GM23338 (cell line): ENCODE data around the gene MOB3B. TPM values are rescaled to one million over a fixed set of nuclear protein-coding genes. Genes with fewer than 3 reads are reported as not detected.

Experiments
- ATAC-seq: fragments of 200-7000 bp; cut with Tn5 transposase; 3 replicates; pipeline ENCODE4 v1.9.1; 2020
- DNase-seq: peaks from one replicate; pipeline ENCODE4 v3.0.0-alpha.2; 2015; ENCODE audit warnings: low spot score
- H2AFZ ChIP-seq: fragments of 200-600 bp; sonication (generic); 2 replicates; pipeline ENCODE4 v1.8.0; 2016; ENCODE audit warnings: antibody characterized with exemption, mild to moderate bottlenecking, moderate library complexity
- H3F3A ChIP-seq: fragments of 200-600 bp; sonication (generic); replicated peaks from 2 replicates; pipeline ENCODE4 v1.8.0; 2017; ENCODE audit warnings: antibody characterized with exemption, mixed run types, low read depth
- H3K27ac ChIP-seq: fragments of 200-600 bp; sonication (generic); 2 replicates; pipeline ENCODE4 v1.6.1; 2016; ENCODE audit warnings: low read depth
- H3K27me3 ChIP-seq: fragments of 200-600 bp; sonication (generic); 2 replicates; pipeline ENCODE4 v1.8.0; 2016; ENCODE audit warnings: mild to moderate bottlenecking, mixed run types, moderate library complexity; ENCODE audit not compliant: insufficient read depth
- H3K36me3 ChIP-seq: fragments of 200-600 bp; sonication (generic); 2 replicates; pipeline ENCODE4 v1.8.0; 2016; ENCODE audit warnings: mild to moderate bottlenecking; ENCODE audit not compliant: insufficient read depth
- H3K4me1 ChIP-seq: fragments of 200-600 bp; sonication (generic); 2 replicates; pipeline ENCODE4 v1.8.0; 2016; ENCODE audit warnings: mild to moderate bottlenecking, moderate library complexity; ENCODE audit not compliant: insufficient read depth
- H3K4me2 ChIP-seq: fragments of 200-600 bp; sonication (generic); 2 replicates; pipeline ENCODE4 v1.7.1; 2017; ENCODE audit warnings: mixed run types
- H3K4me3 ChIP-seq: fragments of 200-600 bp; sonication (generic); 2 replicates; pipeline ENCODE4 v1.6.1; 2016; ENCODE audit warnings: mixed run types
- H3K79me2 ChIP-seq: fragments of 200-600 bp; sonication (generic); replicated peaks from 2 replicates; pipeline ENCODE4 v1.8.0; 2017; ENCODE audit warnings: mild to moderate bottlenecking; ENCODE audit not compliant: insufficient read depth
- H3K9me2 ChIP-seq: fragments of 200-600 bp; sonication (generic); 2 replicates; pipeline ENCODE4 v1.8.0; 2017; ENCODE audit not compliant: insufficient read depth
- H4K20me1 ChIP-seq: fragments of 200-600 bp; sonication (generic); replicated peaks from 2 replicates; pipeline ENCODE4 v1.8.0; 2017; ENCODE audit warnings: mild to moderate bottlenecking; ENCODE audit not compliant: insufficient read depth
- H3K27ac Mint-ChIP-seq: 2 replicates; pipeline ENCODE4 v1.8.0; 2020; ENCODE audit warnings: inconsistent platforms, mild to moderate bottlenecking, moderate library complexity, mixed read lengths
- H3K27me3 Mint-ChIP-seq: 3 replicates; pipeline ENCODE4 v1.8.0; 2022; ENCODE audit warnings: low read depth, mild to moderate bottlenecking, moderate library complexity, mixed read lengths, inconsistent platforms; ENCODE audit not compliant: insufficient read depth, poor library complexity
- H3K36me3 Mint-ChIP-seq: 3 replicates; pipeline ENCODE4 v1.8.0; 2021; ENCODE audit warnings: low read depth, mild to moderate bottlenecking, inconsistent platforms, moderate library complexity, mixed read lengths
- H3K4me1 Mint-ChIP-seq: 3 replicates; pipeline ENCODE4 v1.8.0; 2020; ENCODE audit warnings: mild to moderate bottlenecking, inconsistent platforms, mixed read lengths
- H3K4me3 Mint-ChIP-seq: 3 replicates; pipeline ENCODE4 v1.8.0; 2021; ENCODE audit warnings: moderate library complexity, mild to moderate bottlenecking, inconsistent platforms, mixed read lengths
- H3K9me3 Mint-ChIP-seq: 3 replicates; pipeline ENCODE4 v1.8.0; 2020; ENCODE audit warnings: moderate library complexity, mild to moderate bottlenecking, inconsistent platforms, mixed read lengths
- CREB1 ChIP-seq: fragments of 250-450 bp; sonication (Bioruptor Pico); IDR thresholded peaks from 2 replicates; pipeline ENCODE4 v1.5.0; 2020; ENCODE audit warnings: low read depth, mild to moderate bottlenecking, moderate library complexity
- EZH2 ChIP-seq: fragments of 200-600 bp; sonication (generic); IDR thresholded peaks from one replicate; pipeline ENCODE4 v1.8.0; 2017; ENCODE audit warnings: antibody characterized with exemption, mild to moderate bottlenecking, low read depth; ENCODE audit not compliant: unreplicated experiment
- JUNB ChIP-seq: IDR thresholded peaks from one replicate; pipeline ENCODE4 v1.6.1; 2016; ENCODE audit warnings: antibody characterized with exemption; ENCODE audit not compliant: unreplicated experiment
- POLR2AphosphoS5 ChIP-seq: IDR thresholded peaks from 2 replicates; pipeline ENCODE4 v1.6.1; 2016; ENCODE audit warnings: antibody characterized with exemption, low read depth
- ZNF114 ChIP-seq: fragments of 250-450 bp; sonication (Bioruptor Pico); IDR thresholded peaks from 2 replicates; pipeline ENCODE4 v1.5.0; 2020; ENCODE audit warnings: mild to moderate bottlenecking, moderate library complexity
- ZNF331 ChIP-seq: fragments of 250-450 bp; sonication (Bioruptor Pico); IDR thresholded peaks from 2 replicates; pipeline ENCODE4 v1.5.0; 2020; ENCODE audit warnings: low read depth, mild to moderate bottlenecking, moderate library complexity
- polyA plus RNA-seq: library from polyadenylated mRNA; unstranded; fragments of >200 nt; fragmentation: Nextera tagmentation; extraction: Ambion mirVana; gene quantifications from 2 replicates; pipeline ENCODE4 v1.2.1, GENCODE V29; 2016
- total RNA-seq: library from RNA; depleted of rRNA; stranded (reverse); fragments of >200 nt; shearing (Covaris generic); gene quantifications from 2 replicates; pipeline ENCODE4 v1.2.3, GENCODE V29; 2014
- TF ChIP-seq, protein P1 (sequence below): IDR thresholded peaks from one replicate; pipeline ENCODE4 v1.6.1; 2018; ENCODE audit warnings: antibody characterized with exemption; ENCODE audit not compliant: unreplicated experiment
- TF ChIP-seq, protein P2 (sequence below): IDR thresholded peaks from 2 replicates; pipeline ENCODE4 v1.6.1; 2016; ENCODE audit warnings: antibody characterized with exemption
- TF ChIP-seq, protein P3 (sequence below): fragments of 250-450 bp; sonication (Bioruptor Pico); IDR thresholded peaks from 2 replicates; pipeline ENCODE4 v1.5.0; 2020; ENCODE audit warnings: mild to moderate bottlenecking, moderate library complexity

MOB3B gene
- total and polyA plus RNA-seq, 2 experiments from 2014 or later = 7.6 to 12.1 TPM

DNA sequence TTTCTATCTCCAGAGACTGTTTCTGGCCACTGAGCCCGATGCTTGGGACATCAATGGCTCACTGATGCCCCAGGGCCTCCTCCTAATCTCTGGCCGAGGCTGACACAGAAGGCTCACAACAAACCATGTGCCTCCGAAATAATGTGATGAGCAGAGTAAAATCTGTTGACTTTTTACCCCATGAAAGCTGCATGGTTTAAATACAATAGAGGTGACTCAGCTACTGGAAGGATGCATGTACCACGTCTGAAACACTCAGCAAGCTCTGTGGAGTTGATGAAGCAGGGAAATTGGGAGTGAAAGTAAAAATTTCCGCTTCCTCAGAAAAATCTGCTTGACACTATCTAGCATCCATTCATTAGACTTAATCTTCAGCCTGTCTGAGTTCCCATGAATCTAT, 121.6 kb downstream of the MOB3B start (continued):
- TF ChIP-seq, protein P1, sequence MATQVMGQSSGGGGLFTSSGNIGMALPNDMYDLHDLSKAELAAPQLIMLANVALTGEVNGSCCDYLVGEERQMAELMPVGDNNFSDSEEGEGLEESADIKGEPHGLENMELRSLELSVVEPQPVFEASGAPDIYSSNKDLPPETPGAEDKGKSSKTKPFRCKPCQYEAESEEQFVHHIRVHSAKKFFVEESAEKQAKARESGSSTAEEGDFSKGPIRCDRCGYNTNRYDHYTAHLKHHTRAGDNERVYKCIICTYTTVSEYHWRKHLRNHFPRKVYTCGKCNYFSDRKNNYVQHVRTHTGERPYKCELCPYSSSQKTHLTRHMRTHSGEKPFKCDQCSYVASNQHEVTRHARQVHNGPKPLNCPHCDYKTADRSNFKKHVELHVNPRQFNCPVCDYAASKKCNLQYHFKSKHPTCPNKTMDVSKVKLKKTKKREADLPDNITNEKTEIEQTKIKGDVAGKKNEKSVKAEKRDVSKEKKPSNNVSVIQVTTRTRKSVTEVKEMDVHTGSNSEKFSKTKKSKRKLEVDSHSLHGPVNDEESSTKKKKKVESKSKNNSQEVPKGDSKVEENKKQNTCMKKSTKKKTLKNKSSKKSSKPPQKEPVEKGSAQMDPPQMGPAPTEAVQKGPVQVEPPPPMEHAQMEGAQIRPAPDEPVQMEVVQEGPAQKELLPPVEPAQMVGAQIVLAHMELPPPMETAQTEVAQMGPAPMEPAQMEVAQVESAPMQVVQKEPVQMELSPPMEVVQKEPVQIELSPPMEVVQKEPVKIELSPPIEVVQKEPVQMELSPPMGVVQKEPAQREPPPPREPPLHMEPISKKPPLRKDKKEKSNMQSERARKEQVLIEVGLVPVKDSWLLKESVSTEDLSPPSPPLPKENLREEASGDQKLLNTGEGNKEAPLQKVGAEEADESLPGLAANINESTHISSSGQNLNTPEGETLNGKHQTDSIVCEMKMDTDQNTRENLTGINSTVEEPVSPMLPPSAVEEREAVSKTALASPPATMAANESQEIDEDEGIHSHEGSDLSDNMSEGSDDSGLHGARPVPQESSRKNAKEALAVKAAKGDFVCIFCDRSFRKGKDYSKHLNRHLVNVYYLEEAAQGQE = no peak
- TF ChIP-seq, protein P2, sequence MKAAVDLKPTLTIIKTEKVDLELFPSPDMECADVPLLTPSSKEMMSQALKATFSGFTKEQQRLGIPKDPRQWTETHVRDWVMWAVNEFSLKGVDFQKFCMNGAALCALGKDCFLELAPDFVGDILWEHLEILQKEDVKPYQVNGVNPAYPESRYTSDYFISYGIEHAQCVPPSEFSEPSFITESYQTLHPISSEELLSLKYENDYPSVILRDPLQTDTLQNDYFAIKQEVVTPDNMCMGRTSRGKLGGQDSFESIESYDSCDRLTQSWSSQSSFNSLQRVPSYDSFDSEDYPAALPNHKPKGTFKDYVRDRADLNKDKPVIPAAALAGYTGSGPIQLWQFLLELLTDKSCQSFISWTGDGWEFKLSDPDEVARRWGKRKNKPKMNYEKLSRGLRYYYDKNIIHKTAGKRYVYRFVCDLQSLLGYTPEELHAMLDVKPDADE = no peak
- no peak for TF ChIP-seq EZH2

DNA sequence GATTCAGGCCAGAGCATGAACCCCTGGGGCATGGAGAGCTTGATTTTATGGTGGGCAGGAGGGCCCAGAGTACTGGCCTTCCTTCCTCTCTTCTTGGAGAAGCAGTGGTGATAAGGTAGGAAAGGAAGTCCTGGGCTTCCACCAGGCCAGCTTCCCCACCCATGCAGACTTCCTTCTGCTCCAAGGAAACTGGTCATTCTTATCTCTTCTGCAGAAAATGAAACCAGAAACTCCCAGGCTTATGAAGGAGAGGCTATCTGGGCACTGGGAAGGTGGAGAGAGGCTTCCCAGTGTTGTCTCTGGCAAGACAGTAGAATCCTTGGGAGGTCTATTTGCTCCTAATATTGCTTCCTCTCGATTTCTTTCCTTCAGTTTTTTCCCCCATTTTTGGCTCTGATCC, 122.1 kb downstream of the MOB3B start:
- Mint-ChIP-seq H3K9me3 (no peaks in the 10 kb centered on the region), H3K4me3 (no peak overlapping the region), H3K27me3 (peaks cover 5% of the 10 kb centered on the region), H3K27ac (no peak overlapping the region), H3K4me1 (peaks cover 25% of the 10 kb centered on the region), H3K36me3 (peaks cover 3% of the 10 kb centered on the region; the same call in 2 of the 3 replicates)
- no peaks in the 10 kb centered on the region for H3F3A ChIP-seq
- no peak overlapping the region for H3K27ac ChIP-seq
- 0 out of 2 replicates have a peak, but pooled peaks cover 4% of the 10 kb centered on the region for H3K79me2 ChIP-seq
- H3K9me2 ChIP-seq = 0 out of 2 replicates have a peak, but pooled peaks cover 6% of the 10 kb centered on the region
- no peaks in the 10 kb centered on the region for H3K36me3 ChIP-seq
- H2AFZ ChIP-seq = no peak overlapping the region
- H3K4me1 ChIP-seq = peaks cover 10% of the 10 kb centered on the region
- H3K27me3 ChIP-seq = no peaks in the 10 kb centered on the region
- no peak for DNase-seq
- H3K4me3 ChIP-seq = no peak overlapping the region
- H3K4me2 ChIP-seq = no peak overlapping the region
- no peak for ATAC-seq
- no peaks in the 10 kb centered on the region for H4K20me1 ChIP-seq
- TF ChIP-seq ZNF114 (CRISPR knock-in tag) = no peak
- no peak for TF ChIP-seq ZNF331 (CRISPR knock-in tag)
- TF ChIP-seq, protein P1 = no peak
- TF ChIP-seq JUNB = no peak
- no peak for TF ChIP-seq POLR2AphosphoS5
- TF ChIP-seq CREB1 (CRISPR knock-in tag) = no peak
- TF ChIP-seq, protein P2 = no peak
- TF ChIP-seq, protein P3, sequence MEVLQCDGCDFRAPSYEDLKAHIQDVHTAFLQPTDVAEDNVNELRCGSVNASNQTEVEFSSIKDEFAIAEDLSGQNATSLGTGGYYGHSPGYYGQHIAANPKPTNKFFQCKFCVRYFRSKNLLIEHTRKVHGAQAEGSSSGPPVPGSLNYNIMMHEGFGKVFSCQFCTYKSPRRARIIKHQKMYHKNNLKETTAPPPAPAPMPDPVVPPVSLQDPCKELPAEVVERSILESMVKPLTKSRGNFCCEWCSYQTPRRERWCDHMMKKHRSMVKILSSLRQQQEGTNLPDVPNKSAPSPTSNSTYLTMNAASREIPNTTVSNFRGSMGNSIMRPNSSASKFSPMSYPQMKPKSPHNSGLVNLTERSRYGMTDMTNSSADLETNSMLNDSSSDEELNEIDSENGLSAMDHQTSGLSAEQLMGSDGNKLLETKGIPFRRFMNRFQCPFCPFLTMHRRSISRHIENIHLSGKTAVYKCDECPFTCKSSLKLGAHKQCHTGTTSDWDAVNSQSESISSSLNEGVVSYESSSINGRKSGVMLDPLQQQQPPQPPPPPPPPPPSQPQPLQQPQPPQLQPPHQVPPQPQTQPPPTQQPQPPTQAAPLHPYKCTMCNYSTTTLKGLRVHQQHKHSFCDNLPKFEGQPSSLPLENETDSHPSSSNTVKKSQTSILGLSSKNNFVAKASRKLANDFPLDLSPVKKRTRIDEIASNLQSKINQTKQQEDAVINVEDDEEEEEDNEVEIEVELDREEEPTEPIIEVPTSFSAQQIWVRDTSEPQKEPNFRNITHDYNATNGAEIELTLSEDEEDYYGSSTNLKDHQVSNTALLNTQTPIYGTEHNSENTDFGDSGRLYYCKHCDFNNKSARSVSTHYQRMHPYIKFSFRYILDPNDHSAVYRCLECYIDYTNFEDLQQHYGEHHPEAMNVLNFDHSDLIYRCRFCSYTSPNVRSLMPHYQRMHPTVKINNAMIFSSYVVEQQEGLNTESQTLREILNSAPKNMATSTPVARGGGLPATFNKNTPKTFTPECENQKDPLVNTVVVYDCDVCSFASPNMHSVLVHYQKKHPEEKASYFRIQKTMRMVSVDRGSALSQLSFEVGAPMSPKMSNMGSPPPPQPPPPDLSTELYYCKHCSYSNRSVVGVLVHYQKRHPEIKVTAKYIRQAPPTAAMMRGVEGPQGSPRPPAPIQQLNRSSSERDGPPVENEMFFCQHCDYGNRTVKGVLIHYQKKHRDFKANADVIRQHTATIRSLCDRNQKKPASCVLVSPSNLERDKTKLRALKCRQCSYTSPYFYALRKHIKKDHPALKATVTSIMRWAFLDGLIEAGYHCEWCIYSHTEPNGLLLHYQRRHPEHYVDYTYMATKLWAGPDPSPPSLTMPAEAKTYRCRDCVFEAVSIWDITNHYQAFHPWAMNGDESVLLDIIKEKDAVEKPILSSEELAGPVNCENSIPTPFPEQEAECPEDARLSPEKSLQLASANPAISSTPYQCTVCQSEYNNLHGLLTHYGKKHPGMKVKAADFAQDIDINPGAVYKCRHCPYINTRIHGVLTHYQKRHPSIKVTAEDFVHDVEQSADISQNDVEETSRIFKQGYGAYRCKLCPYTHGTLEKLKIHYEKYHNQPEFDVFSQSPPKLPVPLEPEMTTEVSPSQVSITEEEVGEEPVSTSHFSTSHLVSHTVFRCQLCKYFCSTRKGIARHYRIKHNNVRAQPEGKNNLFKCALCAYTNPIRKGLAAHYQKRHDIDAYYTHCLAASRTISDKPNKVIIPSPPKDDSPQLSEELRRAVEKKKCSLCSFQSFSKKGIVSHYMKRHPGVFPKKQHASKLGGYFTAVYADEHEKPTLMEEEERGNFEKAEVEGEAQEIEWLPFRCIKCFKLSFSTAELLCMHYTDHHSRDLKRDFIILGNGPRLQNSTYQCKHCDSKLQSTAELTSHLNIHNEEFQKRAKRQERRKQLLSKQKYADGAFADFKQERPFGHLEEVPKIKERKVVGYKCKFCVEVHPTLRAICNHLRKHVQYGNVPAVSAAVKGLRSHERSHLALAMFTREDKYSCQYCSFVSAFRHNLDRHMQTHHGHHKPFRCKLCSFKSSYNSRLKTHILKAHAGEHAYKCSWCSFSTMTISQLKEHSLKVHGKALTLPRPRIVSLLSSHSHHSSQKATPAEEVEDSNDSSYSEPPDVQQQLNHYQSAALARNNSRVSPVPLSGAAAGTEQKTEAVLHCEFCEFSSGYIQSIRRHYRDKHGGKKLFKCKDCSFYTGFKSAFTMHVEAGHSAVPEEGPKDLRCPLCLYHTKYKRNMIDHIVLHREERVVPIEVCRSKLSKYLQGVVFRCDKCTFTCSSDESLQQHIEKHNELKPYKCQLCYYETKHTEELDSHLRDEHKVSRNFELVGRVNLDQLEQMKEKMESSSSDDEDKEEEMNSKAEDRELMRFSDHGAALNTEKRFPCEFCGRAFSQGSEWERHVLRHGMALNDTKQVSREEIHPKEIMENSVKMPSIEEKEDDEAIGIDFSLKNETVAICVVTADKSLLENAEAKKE (CRISPR knock-in tag) = no peak
